GM12878 (cell line): ENCODE measurements around the gene TMEM128. TPM values are rescaled to one million over a fixed set of nuclear protein-coding genes. Genes with fewer than 3 reads are reported as not detected.
A peak's percentile ranks its signal among the peaks of the same experiment; 100 is the strongest.

Source experiments
- ATAC-seq: fragments of 200-7000 bp; cut with Tn5 transposase; 3 replicates; pipeline ENCODE4 v1.9.1; 2020; ENCODE audit warnings: mild to moderate bottlenecking, moderate library complexity
- Bru-seq: library from RNA; stranded (reverse); fragments of 400-500 nt; gene quantifications from one replicate; lab custom pipeline; 2021; lab: Mats Ljungman, UMichigan
- BruChase-seq, 2 experiments: library from RNA; stranded (reverse); fragments of 400-500 nt; gene quantifications; one replicate each; lab custom pipeline; 2021; lab: Mats Ljungman, UMichigan
- BruUV-seq: library from RNA; stranded (reverse); fragments of 400-500 nt; replicated peaks from 2 replicates; lab custom pipeline; 2021; lab: Mats Ljungman, UMichigan
- CTCF ChIA-PET: fragments of 300-600 bp; sonication (Branson Sonifier 250); formaldehyde crosslinking; extraction: SDS; loops from one replicate; lab custom pipeline; 2021; ENCODE audit warnings: inconsistent platforms; lab: Yijun Ruan, JAX
- POLR2A ChIA-PET: fragments of 350-600 bp; formaldehyde crosslinking; extraction: SDS; loops from one replicate; lab custom pipeline; 2021; ENCODE audit warnings: inconsistent platforms; lab: Charles Lee
- RAD21 ChIA-PET: fragments of 300-600 bp; sonication (Branson Sonifier 250); formaldehyde crosslinking; loops from one replicate; lab custom pipeline; 2023; ENCODE audit warnings: antibody characterized with exemption; ENCODE audit not compliant: unreplicated experiment; lab: Charles Lee
- SMC1A ChIA-PET: fragments of 300-600 bp; sonication (Branson Sonifier 250); formaldehyde crosslinking; loops from one replicate; lab custom pipeline; 2023; ENCODE audit not compliant: unreplicated experiment, uncharacterized antibody; lab: Charles Lee
- DNase-seq: peaks from one replicate; pipeline ENCODE4 v3.0.0-alpha.2; 2011; ENCODE audit warnings: low read depth, low spot score
- FAIRE-seq: peaks from 3 replicates; lab custom pipeline; 2011; peaks lifted over from hg19 to GRCh38; lab: Jason Lieb, UNC
- H2AFZ ChIP-seq: 2 replicates; pipeline ENCODE4 v1.6.0; 2011; ENCODE audit warnings: low read depth, low read length, control low read depth; ENCODE audit not compliant: control insufficient read depth
- H3K27ac ChIP-seq: 2 replicates; pipeline ENCODE4 v1.5.1; 2011; ENCODE audit warnings: control low read depth; ENCODE audit not compliant: control insufficient read depth, insufficient read depth
- H3K27me3 ChIP-seq, 2 experiments: replicated peaks in 1 of 2; 2 replicates each; pipeline versions ENCODE4 v1.6.0 to v1.6.1; 2011; ENCODE audit warnings: low read length in 1 of 2; ENCODE audit not compliant: control insufficient read depth in 2 of 2, insufficient read depth in 2 of 2
- H3K36me3 ChIP-seq, 2 experiments: 2 replicates each; pipeline ENCODE4 v1.5.1; 2011; ENCODE audit warnings: low read length in 1 of 2; ENCODE audit not compliant: control insufficient read depth in 2 of 2, insufficient read depth in 2 of 2
- H3K4me1 ChIP-seq: 2 replicates; pipeline ENCODE4 v1.6.1; 2011; ENCODE audit warnings: mild to moderate bottlenecking, low read length, moderate library complexity, mixed read lengths; ENCODE audit not compliant: control insufficient read depth, insufficient read depth
- H3K4me2 ChIP-seq: 2 replicates; pipeline ENCODE4 v1.6.0; 2011; ENCODE audit warnings: control low read depth; ENCODE audit not compliant: control insufficient read depth, insufficient read depth
- H3K4me3 ChIP-seq: fragments of 200-600 bp; sonication (generic); 2 replicates; pipeline ENCODE4 v1.5.1; 2016
- H3K79me2 ChIP-seq: 2 replicates; pipeline ENCODE4 v1.6.0; 2011; ENCODE audit warnings: low read length; ENCODE audit not compliant: control insufficient read depth, insufficient read depth
- H3K9ac ChIP-seq: 2 replicates; pipeline ENCODE4 v1.8.0; 2011; ENCODE audit warnings: low read length, control low read depth, mixed read lengths; ENCODE audit not compliant: control insufficient read depth, insufficient read depth
- H3K9me3 ChIP-seq: replicated peaks from 3 replicates; pipeline ENCODE4 v1.5.1; 2011; ENCODE audit warnings: mild to moderate bottlenecking, low read length; ENCODE audit not compliant: control insufficient read depth, insufficient read depth
- H4K20me1 ChIP-seq: 2 replicates; pipeline ENCODE4 v1.6.0; 2011; ENCODE audit not compliant: control insufficient read depth, insufficient read depth
- ATF3 ChIP-seq: IDR thresholded peaks from 2 replicates; pipeline ENCODE4 v1.6.1; 2011; ENCODE audit warnings: low read depth, mild to moderate bottlenecking, low read length, moderate library complexity, borderline replicate concordance; ENCODE audit errors: extremely low read depth
- CBFB ChIP-seq: IDR thresholded peaks from 2 replicates; pipeline ENCODE4 v1.6.1; 2016; ENCODE audit warnings: antibody characterized with exemption, low read depth
- CBX3 ChIP-seq: fragments of 200-600 bp; sonication (generic); IDR thresholded peaks from 2 replicates; pipeline ENCODE4 v1.6.1; 2016; ENCODE audit warnings: low read depth, borderline replicate concordance
- EZH2 ChIP-seq: IDR thresholded peaks from 2 replicates; pipeline ENCODE4 v1.6.1; 2012; ENCODE audit warnings: low read depth, mild to moderate bottlenecking, control low read depth, inconsistent platforms, low read length, borderline replicate concordance; ENCODE audit not compliant: control insufficient read depth
- GATAD2B ChIP-seq: fragments of 450-650 bp; conservative IDR thresholded peaks from 2 replicates; pipeline ENCODE4 v1.6.1; 2017; ENCODE audit warnings: low read depth, mild to moderate bottlenecking, moderate library complexity
- IKZF2 ChIP-seq, 2 experiments: fragments of 450-650 bp; IDR thresholded peaks; 2 replicates each; pipeline ENCODE4 v1.6.1; 2017; ENCODE audit warnings: mild to moderate bottlenecking in 2 of 2, moderate library complexity in 2 of 2
- JUND ChIP-seq: IDR thresholded peaks from 2 replicates; pipeline ENCODE4 v1.6.1; 2012; ENCODE audit warnings: low read depth, mild to moderate bottlenecking, low read length, improper control_type of control experiment, moderate library complexity
- NR2C1 ChIP-seq: fragments of 450-650 bp; IDR thresholded peaks from 2 replicates; pipeline ENCODE4 v1.6.1; 2017; ENCODE audit warnings: antibody characterized with exemption, mild to moderate bottlenecking, moderate library complexity
- NR2C2 ChIP-seq: IDR thresholded peaks from 2 replicates; pipeline ENCODE4 v1.6.1; 2011; ENCODE audit warnings: borderline replicate concordance, low read depth; ENCODE audit not compliant: control insufficient read depth, insufficient read length
- PAX5 ChIP-seq: IDR thresholded peaks from 2 replicates; pipeline ENCODE4 v1.6.1; 2011; ENCODE audit warnings: low read depth, low read length, borderline replicate concordance
- PKNOX1 ChIP-seq: fragments of 450-650 bp; IDR thresholded peaks from 2 replicates; pipeline ENCODE4 v1.6.1; 2016; ENCODE audit warnings: mild to moderate bottlenecking
- SIX5 ChIP-seq: IDR thresholded peaks from 2 replicates; pipeline ENCODE4 v1.6.1; 2011; ENCODE audit warnings: mild to moderate bottlenecking, low read depth, low read length, moderate library complexity; ENCODE audit not compliant: severe bottlenecking
- SMC3 ChIP-seq: IDR thresholded peaks from 2 replicates; pipeline ENCODE4 v1.6.1; 2011; ENCODE audit warnings: low read length, improper control_type of control experiment, borderline replicate concordance
- SREBF1 ChIP-seq: IDR thresholded peaks from 2 replicates; pipeline ENCODE4 v1.6.1; 2012; ENCODE audit warnings: mild to moderate bottlenecking, low read length
- TARDBP ChIP-seq: IDR thresholded peaks from 2 replicates; pipeline ENCODE4 v1.6.1; 2016; ENCODE audit warnings: borderline replicate concordance
- TCF3 ChIP-seq: IDR thresholded peaks from 2 replicates; pipeline ENCODE4 v1.6.1; 2012; ENCODE audit warnings: low read depth, mild to moderate bottlenecking, low read length, borderline replicate concordance; ENCODE audit not compliant: insufficient read depth
- TCF7 ChIP-seq: IDR thresholded peaks from 2 replicates; pipeline ENCODE4 v1.6.1; 2014; ENCODE audit warnings: antibody characterized with exemption, borderline replicate concordance
- WGBS: methylation state at CpG from one replicate; pipeline ENCODE4 v1.1.6; 2016; ENCODE audit warnings: low lambda C conversion rate; ENCODE audit not compliant: insufficient replicate concordance, insufficient coverage; ENCODE audit errors: missing lambda C conversion rate; 5-methylcytosine and 5-hydroxymethylcytosine counted together
- in situ Hi-C: fragments of 300-500 bp; cut with MboI; formaldehyde crosslinking; loops from 9 replicates; pipeline ENCODE4 v1.14.3; 2018; ENCODE audit warnings: mixed read lengths
- intact Hi-C: fragments of 100-400 bp; cut with micrococcal nuclease; formaldehyde crosslinking; loops from one replicate; pipeline ENCODE4 v1.14.2; 2022; ENCODE audit not compliant: unreplicated experiment
- long read RNA-seq, 2 experiments: library from polyadenylated mRNA; unstranded; transcript quantifications; one replicate each; pipeline ENCODE4 v2.0.0, GENCODE V29; 2019 to 2020
- polyA minus RNA-seq, 3 experiments: library from RNA; depleted of rRNA, polyadenylated mRNA; stranded (reverse); fragments of >200 nt; gene quantifications; 2 replicates each; pipeline ENCODE4 v1.2.3, GENCODE V29; 2011
- polyA plus RNA-seq, 11 experiments: library from polyadenylated mRNA; depleted of rRNA in 4 of 11; unstranded in 6 of 11; stranded (reverse) in 5 of 11; fragments of >200 nt; fragmentation: Nextera tagmentation in 4 of 11; fragmentation: Illumina TruSeq in 1 of 11; extraction: Ambion mirVana in 4 of 11; extraction: Trizol in 1 of 11; gene quantifications; 1 replicate in 1 of 11; 2 replicates in 10 of 11; pipeline versions ENCODE4 v1.2.1 to v1.2.3, GENCODE V29; 2011 to 2016; ENCODE audit warnings: inconsistent platforms in 2 of 11, missing spikeins in 2 of 11, low read depth in 1 of 11
- total RNA-seq, 4 experiments: library from RNA; depleted of rRNA in 3 of 4; stranded (reverse); fragments of >200 nt in 3 of 4; fragmentation: Illumina TruSeq in 1 of 4; extraction: Trizol in 1 of 4; gene quantifications; 2 replicates each; pipeline versions ENCODE4 v1.2.1 to v1.2.3, GENCODE V29; 2013 to 2021

Gene TMEM128
- total RNA-seq (2013; cell fraction: nucleolus; rRNA removed): 13.8 and 16.6 TPM in 2 replicates
- total RNA-seq (2014; rRNA removed) (19.5 and 25.5 TPM in 2 replicates), total RNA-seq (2014; rRNA removed; fragmentation: Illumina TruSeq; extraction: Trizol) (16.4 and 17.0 TPM in 2 replicates), total RNA-seq (2021) (16.1 and 16.9 TPM in 2 replicates), polyA plus RNA-seq (2011; rRNA removed) (44.2 and 56.7 TPM in 2 replicates), polyA plus RNA-seq (2014; fragmentation: Illumina TruSeq; extraction: Trizol) (15.5 and 15.6 TPM in 2 replicates), polyA plus RNA-seq (2014; fragmentation: Nextera tagmentation; extraction: Ambion mirVana) (10 to 100 TPM in 1 of 2 experiments, 1 to 10 TPM in 1; 9.3 to 18.2 TPM), polyA plus RNA-seq (2014; rRNA removed) (22.7 and 28.0 TPM in 2 replicates), polyA plus RNA-seq (2016; fragmentation: Nextera tagmentation; extraction: Ambion mirVana) (10 to 100 TPM; 29.0 to 31.8 TPM), polyA minus RNA-seq (2011; rRNA and poly(A)+ RNA removed) (18.6 and 19.0 TPM in 2 replicates), Bru-seq, nascent RNA (percentile 86 among the genes with signal in this experiment), BruChase-seq, experiment 1, labeled RNA remaining after a 6-hour chase (percentile 82 among the genes with signal in this experiment), BruChase-seq, experiment 2, labeled RNA remaining after a 2-hour chase (percentile 85 among the genes with signal in this experiment)
- 12.8 TPM for polyA plus RNA-seq (2011; ENCODE audit: low read depth)
- polyA plus RNA-seq (2011; cell fraction: cytosol; rRNA removed): 24.4 and 26.6 TPM in 2 replicates
- 13.9 and 14.3 TPM in 2 replicates for polyA plus RNA-seq (2011; cell fraction: nucleus; rRNA removed)
- polyA plus RNA-seq (2012): 18.9 and 20.8 TPM in 2 replicates
- 4.0 TPM in 2 replicates for polyA minus RNA-seq (2011; cell fraction: cytosol; rRNA and poly(A)+ RNA removed)
- 3.3 and 4.5 TPM in 2 replicates for polyA minus RNA-seq (2011; cell fraction: nucleus; rRNA and poly(A)+ RNA removed)
- long read RNA-seq, experiment 1, transcript TMEM128-202 (5 exons, 1,221 nt): major isoform, 12 of 15 reads
- long read RNA-seq, experiment 1, partial matches to known transcripts: 0 of 15 reads
- long read RNA-seq, experiment 1, other reads (novel, unspliced or antisense): 3 of 15 reads
- long read RNA-seq, experiment 2, transcript TMEM128-202 (5 exons, 1,221 nt): major isoform, 104 of 152 reads
- long read RNA-seq, experiment 2, transcript TMEM128-201 (5 exons, 1,737 nt): minor isoform, 8 of 152 reads
- long read RNA-seq, experiment 2, partial matches to known transcripts: 2 of 152 reads
- long read RNA-seq, experiment 2, other reads (novel, unspliced or antisense): 38 of 152 reads

- CTCF ChIA-PET: interaction anchor here (1.0 to 1.5 kb wide), 5 partner anchors 11 to 182 kb away, joined by 3 to 11 read pairs (median 4); no protein-coding TSS in a partner anchor
- WGBS: 1% methylated on average over 61 of the region's 62 CpGs
- peak; percentile 50; the same call in 1 of the 2 replicates for TF ChIP-seq TCF7
- no peak for TF ChIP-seq PAX5
- TF ChIP-seq NR2C1: peak; percentile 20; the same call in 1 of the 2 replicates
- peak; percentile 49 for TF ChIP-seq SIX5
- peak; percentile 49 for TF ChIP-seq PKNOX1
- TF ChIP-seq EZH2: no peak
- peak; percentile 68; the same call in 1 of the 2 replicates for TF ChIP-seq TCF3
- peak; percentile 54; the same call in 1 of the 2 replicates for TF ChIP-seq TARDBP
- TF ChIP-seq CBFB: peak; percentile 79; the same call in 1 of the 2 replicates
- no peak for TF ChIP-seq CBX3
- peak; percentile 65 for TF ChIP-seq GATAD2B
- no peak for TF ChIP-seq SREBF1
- TF ChIP-seq ATF3: no peak
- no peak for TF ChIP-seq SMC3
- TF ChIP-seq JUND: 0 out of 2 replicates have a peak, but pooled peaks have one; percentile 37
- no peak for TF ChIP-seq NR2C2
- peak; percentile 67 to 76 for TF ChIP-seq IKZF2 (IDR thresholded peaks at IDR 0.05)
Measured at GRCh38 chr4:4248029-4248884, at the start of gene TMEM128. Gene TMEM128 (minus strand): TSS chr4:4248223. CDS start chr4:4248202, 21 bp downstream.

More at GRCh38 chr4:4248029-4248884, at the start of gene TMEM128:
- no peaks in the 10 kb centered on the region for H3K9me3 ChIP-seq
- peak; percentile 85 for FAIRE-seq
- peak within 1 kb of the TSS; percentile 81 for H3K4me2 ChIP-seq
- ChIA-PET POLR2A (interaction anchor here (0.6 to 1.3 kb wide), 3 partner anchors 7 to 89 kb away, joined by 3 to 4 read pairs (median 3); no protein-coding TSS in a partner anchor), SMC1A (interaction anchor here (0.6 to 1.6 kb wide), 4 partner anchors 9 to 88 kb away, joined by 3 to 4 read pairs (median 3); no protein-coding TSS in a partner anchor), RAD21 (interaction anchor here (1.1 to 1.6 kb wide), 2 partner anchors 11 to 88 kb away, joined by 3 read pairs; no protein-coding TSS in a partner anchor)
- H3K27me3 ChIP-seq: no peaks in the 10 kb centered on the region
- ATAC-seq: peak; percentile 97
- peaks cover 13% of the 10 kb centered on the region for H3K79me2 ChIP-seq
- TSS peak; percentile 99 for BruUV-seq
- DNase-seq: peak; percentile 65
- peak within 1 kb of the TSS; percentile 97 for H3K4me3 ChIP-seq
- H3K27ac ChIP-seq: peak within 1 kb of the TSS; percentile 84
- peak within 1 kb of the TSS; percentile 94 for H3K9ac ChIP-seq
- peaks cover 7% of the 10 kb centered on the region for H3K4me1 ChIP-seq
- peaks cover 3 to 6% of the 10 kb centered on the region in 2 experiments; a peak in 3 of 4 replicates for H3K36me3 ChIP-seq
- in situ Hi-C loops: no loop called here
- H2AFZ ChIP-seq: peak within 1 kb of the TSS; percentile 93
- H4K20me1 ChIP-seq: no peaks in the 10 kb centered on the region
- intact Hi-C loops: no loop called here
